SKM-1 treated with dmso at 0.1 percent for 144 hours (cell line): Measurements from ENCODE around the gene EIF2AK3.
"Not testable (repeated sequence)": the region's sequence is repeated elsewhere in the genome, so short reads cannot be mapped to it uniquely, and the experiment has no call there.

ENCODE experiments used
- DNase-seq: peaks from one replicate; lab custom pipeline; 2025; ENCODE audit not compliant: unreplicated experiment; lab: John Stamatoyannopoulos, UW

EIF2AK3 gene

GRCh38 chr2:88599527-88599926 lies 27.7 kb downstream of the EIF2AK3 start:
- DNase-seq = no peak

- no peak for DNase-seq
Measured at GRCh38 chr2:88597168-88597567, 30.1 kb downstream of the EIF2AK3 start.

- no peak for DNase-seq
Measured at GRCh38 chr2:88596141-88596830, 31.0 kb downstream of the EIF2AK3 start.

GRCh38 chr2:88591698-88592097 lies 35.6 kb downstream of the EIF2AK3 start:
- no peak for DNase-seq

- DNase-seq = peak; percentile 63
Measured at GRCh38 chr2:88590998-88591613, 36.2 kb downstream of the EIF2AK3 start.

- DNase-seq = no peak
Measured at GRCh38 chr2:88585969-88586368, 41.3 kb downstream of the EIF2AK3 start.

GRCh38 chr2:88582030-88582429 lies 45.2 kb downstream of the EIF2AK3 start:
- DNase-seq = no peak

GRCh38 chr2:88580088-88580487 lies 47.2 kb downstream of the EIF2AK3 start:
- DNase-seq = no peak

- no peak for DNase-seq
Measured at GRCh38 chr2:88575630-88576029, 51.6 kb downstream of the EIF2AK3 start.

- no peak for DNase-seq
Measured at GRCh38 chr2:88575051-88575450, 52.2 kb downstream of the EIF2AK3 start.

GRCh38 chr2:88574445-88574844 lies 52.8 kb downstream of the EIF2AK3 start:
- DNase-seq = no peak

GRCh38 chr2:88568179-88568578 lies 59.1 kb downstream of the EIF2AK3 start:
- no peak for DNase-seq

GRCh38 chr2:88564402-88564801 lies 62.9 kb downstream of the EIF2AK3 start:
- no peak for DNase-seq

GRCh38 chr2:88563129-88563528 lies 64.1 kb downstream of the EIF2AK3 start:
- no peak for DNase-seq

- DNase-seq = no peak
Measured at GRCh38 chr2:88561646-88562388, 65.4 kb downstream of the EIF2AK3 start.

- DNase-seq = no peak
Measured at GRCh38 chr2:88560619-88561307, 66.5 kb downstream of the EIF2AK3 start.

GRCh38 chr2:88557290-88557689 lies 70.0 kb downstream of the EIF2AK3 start:
- no peak for DNase-seq

GRCh38 chr2:88556026-88556425 lies 71.2 kb downstream of the EIF2AK3 start:
- DNase-seq = no peak

GRCh38 chr2:88554189-88554588 lies 73.1 kb downstream of the EIF2AK3 start:
- no peak for DNase-seq

- DNase-seq = no peak
Measured at GRCh38 chr2:88549616-88550292, 77.5 kb downstream of the EIF2AK3 start.

GRCh38 chr2:88546291-88546690 lies 81.0 kb downstream of the EIF2AK3 start:
- DNase-seq = not testable (repeated sequence)
